DMS79 (cell line): ENCODE results near the gene LMBRD2.
A peak's percentile ranks its signal among the peaks of the same experiment; 100 is the strongest.
"Not testable (repeated sequence)": the region's sequence is repeated elsewhere in the genome, so short reads cannot be mapped to it uniquely, and the experiment has no call there.

ENCODE experiments used
- DNase-seq: peaks from one replicate; lab custom pipeline; 2025; lab: John Stamatoyannopoulos, UW

LMBRD2 gene

DNA sequence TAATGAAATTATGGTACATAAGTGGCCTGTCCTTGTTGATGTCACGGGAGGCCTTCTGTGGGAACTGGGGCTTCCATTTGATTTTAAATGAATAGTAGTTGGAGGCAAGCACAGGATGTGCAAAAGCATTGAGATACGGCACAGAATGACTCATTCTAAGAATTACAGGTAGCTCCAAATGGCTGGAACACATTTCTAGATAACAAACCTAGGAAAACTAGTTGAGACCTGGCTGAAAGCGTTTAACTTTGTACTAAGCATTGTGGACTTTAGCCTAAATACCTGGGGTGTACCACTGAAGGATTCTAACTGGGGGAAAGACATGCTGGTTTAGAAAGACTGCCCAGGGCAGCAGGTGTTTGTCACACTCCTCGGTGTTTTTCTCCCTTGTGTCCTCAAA lies 9.7 kb upstream of the LMBRD2 start:
- DNase-seq: no peak

DNA sequence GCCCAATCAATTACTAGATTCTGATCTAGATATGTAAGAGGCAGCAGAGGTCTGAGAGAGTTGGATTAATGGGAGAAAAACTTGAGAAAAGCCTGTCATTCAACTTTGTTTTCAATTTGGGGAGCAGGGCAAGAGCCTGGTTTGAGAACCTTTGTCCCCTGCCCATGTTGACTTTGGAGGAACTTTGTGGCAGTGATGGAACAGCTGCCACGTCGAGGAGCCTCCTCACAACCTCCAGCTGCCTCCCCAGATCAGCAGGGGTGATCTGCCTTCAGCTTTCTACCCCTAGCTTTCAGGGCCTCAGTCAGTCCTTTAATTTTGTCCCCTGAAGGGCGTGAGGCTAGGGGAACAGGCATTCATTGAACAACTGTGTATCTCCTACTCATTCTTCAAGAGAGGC lies 8.9 kb upstream of the LMBRD2 start:
- DNase-seq: no peak

DNA sequence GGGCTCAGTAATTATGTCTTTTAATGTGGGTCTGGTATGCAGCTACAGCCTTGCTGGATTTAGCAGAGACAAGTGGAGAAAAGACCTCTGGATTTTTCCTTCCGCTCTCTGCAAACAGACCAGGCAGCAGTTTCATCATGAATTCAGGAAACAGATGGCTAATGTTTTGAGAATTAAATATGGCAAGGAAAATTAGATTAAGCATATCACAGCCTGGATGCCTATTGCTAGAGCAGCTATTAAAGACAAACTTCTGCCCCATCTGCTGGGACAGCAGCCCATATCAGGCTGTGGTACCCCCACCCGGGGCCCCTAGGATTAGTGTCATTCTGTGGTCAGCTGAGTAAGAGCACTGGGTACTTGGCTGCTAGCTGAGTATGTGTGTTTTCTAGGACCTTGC lies 6.5 kb upstream of the LMBRD2 start:
- DNase-seq: no peak

DNA sequence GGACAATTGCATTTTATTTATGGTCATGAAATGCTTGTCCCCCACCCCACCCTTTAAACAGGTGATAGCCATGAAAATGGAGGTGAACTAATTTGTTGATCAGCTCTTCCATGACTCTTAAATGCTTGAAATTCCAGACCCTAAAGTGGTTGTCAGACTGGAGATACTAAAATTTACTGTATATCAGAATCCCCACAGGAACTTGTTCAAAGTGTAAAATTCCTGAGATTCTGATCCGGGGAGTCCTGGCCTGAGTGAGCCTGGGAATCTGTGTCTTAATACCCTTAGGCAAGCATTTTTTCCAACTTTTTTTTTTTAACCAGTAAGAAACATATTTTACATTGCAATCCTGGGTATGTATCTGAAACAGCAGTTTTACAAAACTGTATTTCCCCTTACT lies 4.9 kb upstream of the LMBRD2 start:
- no peak for DNase-seq

DNA sequence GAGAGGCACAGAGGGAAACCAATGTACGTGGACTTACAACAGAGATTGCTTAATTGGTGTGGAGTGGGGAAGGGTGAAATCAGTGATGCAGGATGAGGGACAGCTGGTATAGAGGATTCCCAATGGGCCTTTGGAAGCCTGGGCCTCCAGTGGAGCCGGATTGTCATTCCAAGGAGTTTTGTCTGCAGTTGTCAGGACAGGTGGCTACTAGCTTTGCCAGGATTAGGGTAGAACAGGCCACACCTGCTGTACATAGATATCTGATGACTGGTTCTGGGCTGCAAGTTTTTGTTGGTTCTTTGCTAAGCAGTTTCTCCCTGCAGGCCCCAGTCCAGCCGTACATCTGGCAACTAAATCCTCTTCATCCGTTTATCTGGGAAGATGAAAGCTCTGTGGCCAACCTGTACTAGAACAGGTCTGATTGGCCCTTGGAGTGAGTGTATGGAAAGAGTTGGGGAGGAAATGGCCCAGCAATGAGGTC lies 4.5 kb upstream of the LMBRD2 start:
- no peak for DNase-seq

- DNase-seq: no peak
These were observed 3.6 kb upstream of the LMBRD2 start for GRCh38 chr5:36155291-36155690.

DNA sequence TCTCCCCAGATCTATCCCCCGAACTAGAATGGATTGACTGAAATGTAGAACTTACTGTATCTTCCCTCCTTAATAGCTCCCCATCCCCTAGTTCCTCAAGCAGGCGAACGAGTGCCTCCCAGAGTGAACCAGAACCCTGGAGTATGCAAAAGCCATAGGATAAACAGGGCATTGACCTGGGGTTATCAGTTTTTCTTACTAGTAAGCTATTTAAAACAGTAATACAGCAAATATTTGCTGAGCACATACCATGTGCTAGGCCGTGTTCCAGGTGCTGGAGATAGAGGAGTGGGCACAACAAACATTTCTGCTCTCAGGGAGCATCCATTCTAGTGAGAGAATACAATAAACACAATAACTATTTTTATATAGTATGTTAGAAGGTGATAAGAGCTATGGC lies 2.0 kb upstream of the LMBRD2 start:
- no peak for DNase-seq

GRCh38 chr5:36153298-36153677 lies 1.6 kb upstream of the LMBRD2 start:
- no peak for DNase-seq

- DNase-seq: no peak
These were observed 924 bp upstream of the LMBRD2 start for GRCh38 chr5:36152324-36153297.

GRCh38 chr5:36150676-36151433 lies 832 bp downstream of the LMBRD2 start:
- DNase-seq: peak; percentile 43

DNA sequence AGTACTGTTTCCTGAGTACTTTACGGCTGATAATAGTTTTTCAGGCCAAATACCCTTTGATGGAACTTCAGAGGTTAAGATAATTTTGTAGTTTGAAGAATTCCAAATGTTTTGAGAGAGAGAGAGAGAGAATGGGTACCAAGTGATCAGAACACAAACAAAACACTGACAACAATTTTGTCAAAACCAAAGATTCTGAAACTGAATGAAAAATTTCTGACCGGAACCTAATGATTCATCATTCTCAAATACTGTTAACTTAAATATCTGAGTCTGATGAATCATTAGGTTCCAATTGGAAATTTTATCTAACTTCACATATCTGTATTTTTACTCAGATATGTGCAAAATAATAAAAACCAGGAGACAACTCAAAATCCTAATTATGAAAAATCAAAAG lies 4.0 kb downstream of the LMBRD2 start:
- DNase-seq: no peak

GRCh38 chr5:36146390-36146789 lies 5.3 kb downstream of the LMBRD2 start:
- no peak for DNase-seq

DNA sequence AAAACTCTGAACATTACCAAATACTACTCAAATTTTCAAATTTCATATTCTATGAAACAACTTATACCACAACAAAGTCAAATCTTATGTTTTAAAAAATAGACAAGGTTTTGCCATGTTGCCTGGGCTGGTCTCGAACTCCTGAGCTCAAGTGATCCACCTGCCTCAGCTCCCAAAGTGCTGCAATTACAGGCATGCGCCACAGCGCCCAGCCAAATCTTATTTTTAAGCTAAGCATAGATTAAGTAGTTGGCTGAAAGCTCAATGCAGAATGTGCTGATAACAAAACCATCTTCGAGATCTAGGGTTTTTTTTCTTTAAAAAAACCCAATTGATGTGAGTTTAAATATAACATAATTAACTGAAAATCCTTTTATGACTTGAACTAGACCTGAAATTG lies 6.4 kb downstream of the LMBRD2 start:
- DNase-seq: no peak

DNA sequence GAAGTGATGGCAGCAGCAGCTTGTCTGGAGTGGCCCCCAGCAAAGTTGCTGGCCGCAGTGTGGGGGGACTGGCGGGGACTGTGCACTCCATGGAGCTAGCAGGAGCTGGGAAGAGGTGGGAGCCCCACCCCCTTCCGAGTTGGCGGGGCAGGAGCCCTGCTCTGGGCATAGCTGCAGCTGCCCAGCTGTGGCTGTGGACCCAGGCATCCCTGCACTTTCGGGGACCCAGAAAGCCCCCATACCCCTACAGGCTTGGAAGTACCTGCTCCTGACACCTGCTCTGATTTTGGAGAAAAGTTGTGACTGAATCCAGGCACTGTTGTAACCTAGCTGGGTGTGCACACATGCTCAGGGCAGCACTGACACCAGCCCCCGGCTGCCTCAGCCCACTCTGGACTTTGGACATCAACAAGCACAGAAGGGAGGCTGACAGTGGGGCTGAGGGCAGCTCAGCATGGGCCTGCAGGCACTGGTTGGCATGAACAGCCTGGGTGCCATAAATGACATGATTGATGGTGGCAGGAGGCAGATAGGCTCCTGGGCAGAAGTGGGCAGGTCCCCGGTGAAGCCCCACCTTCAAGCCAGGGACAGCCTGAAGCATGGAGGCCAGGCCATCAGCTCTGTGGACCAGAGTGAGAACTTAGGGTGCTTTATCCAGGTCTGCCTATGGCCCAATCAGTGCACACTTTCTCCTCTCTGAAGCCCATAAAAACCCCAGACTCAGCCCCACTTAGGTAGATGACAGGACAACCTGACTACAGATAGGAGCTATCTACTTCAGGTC lies 12.6 kb downstream of the LMBRD2 start:
- no peak for DNase-seq

DNA sequence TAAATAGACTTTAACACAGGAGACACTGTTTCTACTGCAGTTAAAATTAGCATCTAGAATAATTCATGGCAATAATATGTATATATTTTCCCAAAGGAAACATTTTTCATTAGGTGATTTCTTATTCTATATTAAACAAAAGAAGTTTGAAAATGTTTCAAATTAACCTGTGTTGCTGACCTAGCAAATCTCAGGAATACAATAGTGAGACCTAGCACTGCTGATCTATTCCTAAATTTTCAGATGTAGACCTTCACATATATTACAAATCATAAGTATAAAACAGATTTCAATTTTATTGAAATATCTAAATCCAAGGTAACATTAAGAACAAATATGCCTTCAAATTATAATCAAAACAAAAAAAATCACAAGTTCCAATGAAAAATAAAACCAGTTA lies 15.1 kb downstream of the LMBRD2 start:
- DNase-seq: no peak

DNA sequence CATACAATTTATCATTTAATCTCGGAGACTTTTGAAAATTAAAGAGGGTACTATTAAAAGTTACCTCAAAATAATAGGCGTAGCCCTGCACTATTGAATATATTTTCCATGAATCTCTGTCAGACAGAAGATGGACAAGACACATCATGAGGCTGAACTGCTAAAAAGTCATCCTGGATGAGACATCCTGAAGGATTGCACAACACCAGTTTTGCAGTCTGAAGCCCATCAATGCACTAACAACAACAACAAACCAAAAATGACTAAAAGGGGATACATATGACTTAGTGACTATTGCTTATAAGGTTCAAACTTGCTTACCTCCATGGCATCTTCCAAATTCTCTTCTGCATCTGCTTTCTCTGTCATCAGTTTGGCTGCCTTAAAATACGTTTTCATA lies 15.7 kb downstream of the LMBRD2 start:
- DNase-seq: no peak

GRCh38 chr5:36133009-36133408 lies 18.7 kb downstream of the LMBRD2 start:
- not testable (repeated sequence) for DNase-seq

- not testable (repeated sequence) for DNase-seq
These were observed 22.0 kb downstream of the LMBRD2 start for GRCh38 chr5:36129666-36130065.

GRCh38 chr5:36128795-36129194 lies 22.9 kb downstream of the LMBRD2 start:
- DNase-seq: no peak

DNA sequence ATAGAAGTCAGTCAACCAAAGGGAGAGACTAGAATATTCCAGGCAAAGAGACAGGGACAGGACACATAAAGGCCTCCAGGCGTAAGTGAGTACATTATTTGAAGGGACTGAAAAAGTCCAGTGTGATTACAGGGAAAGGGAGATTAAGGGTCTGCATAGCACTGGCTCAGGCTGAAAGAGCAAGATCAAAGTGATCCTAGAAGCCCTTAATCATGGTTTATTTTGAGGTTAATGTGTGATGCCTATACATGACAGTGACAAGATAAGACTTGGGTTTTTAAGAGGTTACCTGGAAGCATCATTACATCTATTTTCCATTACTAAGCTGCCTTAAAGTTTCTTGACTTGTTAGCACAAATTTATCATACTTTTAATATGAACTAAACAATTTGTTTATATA lies 25.8 kb downstream of the LMBRD2 start:
- DNase-seq: no peak

DNA sequence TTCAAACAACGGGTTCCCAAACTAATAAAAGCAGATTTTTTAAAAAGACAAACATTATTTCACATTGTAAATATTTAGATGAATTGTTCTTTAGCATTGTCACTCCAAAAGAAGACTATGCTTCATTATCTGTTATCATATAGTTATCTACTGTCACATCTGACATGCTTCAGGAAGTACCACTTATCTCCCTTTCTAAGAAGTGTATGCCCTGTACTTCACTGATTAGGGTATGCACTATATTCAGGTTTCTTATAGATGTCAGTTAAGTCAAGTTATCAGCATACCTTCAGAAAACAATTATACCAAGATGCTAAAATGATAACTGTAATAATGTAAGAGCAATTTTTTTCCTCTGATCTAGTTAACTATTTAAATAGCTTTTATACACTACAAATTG lies 40.4 kb downstream of the LMBRD2 start:
- no peak for DNase-seq

- no peak for DNase-seq
These were observed 42.8 kb downstream of the LMBRD2 start for GRCh38 chr5:36108758-36109460.
